ENCODE measurements around the gene KRTAP1-1. TPM values are rescaled to one million over a fixed set of nuclear protein-coding genes. Genes with fewer than 3 reads are reported as not detected.
"Not testable (repeated sequence)": the region's sequence is repeated elsewhere in the genome, so short reads cannot be mapped to it uniquely, and the experiment has no call there.

Gene KRTAP1-1
- polyA plus RNA-seq, 1 donor from 2014 or later, result not detected

DNA sequence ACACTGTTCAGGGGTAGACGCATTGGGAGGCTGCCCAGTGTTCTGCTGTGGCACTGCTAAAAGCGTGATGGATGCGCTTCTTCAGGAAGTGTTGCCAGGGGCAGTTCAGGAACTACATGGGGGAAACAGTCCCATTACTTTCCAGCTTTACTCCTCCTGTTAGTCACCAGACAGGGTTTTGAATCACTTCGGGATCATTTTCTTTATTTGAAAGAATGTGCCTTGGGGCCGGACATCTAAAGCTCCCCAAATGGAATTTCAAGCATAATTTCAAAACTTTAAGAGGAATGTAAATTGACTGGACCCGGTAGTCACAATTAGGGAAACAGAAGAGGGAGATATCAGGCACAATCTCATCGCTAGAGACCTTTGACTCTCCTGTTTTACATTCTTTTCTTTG, 7.2 kb upstream of the KRTAP1-1 start:
- Histone ChIP-seq H3F3A (ENCODE audit: insufficient read depth, low read length, poor library complexity, severe bottlenecking) (no peaks in the 10 kb centered on the region), H3K4me2 (ENCODE audit: low read length) (no peak overlapping the region), H3K9ac (ENCODE audit: low read length) (no peak overlapping the region), H3K27me3 (ENCODE audit: insufficient read depth, low read depth, low read length) (no peaks in the 10 kb centered on the region), H4K20me1 (ENCODE audit: insufficient read depth) (no peaks in the 10 kb centered on the region), H3K79me2 (replicated peaks; ENCODE audit: insufficient read depth, low read length) (no peaks in the 10 kb centered on the region), H3K4me3 (ENCODE audit: low read length) (no peak overlapping the region), H3K36me3 (ENCODE audit: insufficient read depth, low read length) (no peaks in the 10 kb centered on the region), H3K27ac (ENCODE audit: low read length) (no peak overlapping the region), H3K9me3 (ENCODE audit: low read length) (no peaks in the 10 kb centered on the region), H3K9me2 (ENCODE audit: insufficient read depth, low read length) (no peaks in the 10 kb centered on the region), H2AFZ (ENCODE audit: low read depth, low read length) (no peak overlapping the region)
- TF ChIP-seq, protein P1, sequence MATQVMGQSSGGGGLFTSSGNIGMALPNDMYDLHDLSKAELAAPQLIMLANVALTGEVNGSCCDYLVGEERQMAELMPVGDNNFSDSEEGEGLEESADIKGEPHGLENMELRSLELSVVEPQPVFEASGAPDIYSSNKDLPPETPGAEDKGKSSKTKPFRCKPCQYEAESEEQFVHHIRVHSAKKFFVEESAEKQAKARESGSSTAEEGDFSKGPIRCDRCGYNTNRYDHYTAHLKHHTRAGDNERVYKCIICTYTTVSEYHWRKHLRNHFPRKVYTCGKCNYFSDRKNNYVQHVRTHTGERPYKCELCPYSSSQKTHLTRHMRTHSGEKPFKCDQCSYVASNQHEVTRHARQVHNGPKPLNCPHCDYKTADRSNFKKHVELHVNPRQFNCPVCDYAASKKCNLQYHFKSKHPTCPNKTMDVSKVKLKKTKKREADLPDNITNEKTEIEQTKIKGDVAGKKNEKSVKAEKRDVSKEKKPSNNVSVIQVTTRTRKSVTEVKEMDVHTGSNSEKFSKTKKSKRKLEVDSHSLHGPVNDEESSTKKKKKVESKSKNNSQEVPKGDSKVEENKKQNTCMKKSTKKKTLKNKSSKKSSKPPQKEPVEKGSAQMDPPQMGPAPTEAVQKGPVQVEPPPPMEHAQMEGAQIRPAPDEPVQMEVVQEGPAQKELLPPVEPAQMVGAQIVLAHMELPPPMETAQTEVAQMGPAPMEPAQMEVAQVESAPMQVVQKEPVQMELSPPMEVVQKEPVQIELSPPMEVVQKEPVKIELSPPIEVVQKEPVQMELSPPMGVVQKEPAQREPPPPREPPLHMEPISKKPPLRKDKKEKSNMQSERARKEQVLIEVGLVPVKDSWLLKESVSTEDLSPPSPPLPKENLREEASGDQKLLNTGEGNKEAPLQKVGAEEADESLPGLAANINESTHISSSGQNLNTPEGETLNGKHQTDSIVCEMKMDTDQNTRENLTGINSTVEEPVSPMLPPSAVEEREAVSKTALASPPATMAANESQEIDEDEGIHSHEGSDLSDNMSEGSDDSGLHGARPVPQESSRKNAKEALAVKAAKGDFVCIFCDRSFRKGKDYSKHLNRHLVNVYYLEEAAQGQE (IDR thresholded peaks at IDR 0.05; ENCODE audit: borderline replicate concordance), result no peak
- TF ChIP-seq POLR2AphosphoS5 (IDR thresholded peaks at IDR 0.05), result no peak
- no peak for TF ChIP-seq SMC3 (conservative IDR thresholded peaks at IDR 0.05; ENCODE audit: poor library complexity)
- TF ChIP-seq EP300 (conservative IDR thresholded peaks at IDR 0.05; ENCODE audit: poor library complexity, severe bottlenecking), result no peak
- TF ChIP-seq RAD21 (conservative IDR thresholded peaks at IDR 0.05), result no peak
- TF ChIP-seq TAF1 (IDR thresholded peaks at IDR 0.05; ENCODE audit: low read depth), result no peak
- no peak for TF ChIP-seq MXI1 (conservative IDR thresholded peaks at IDR 0.05; ENCODE audit: poor library complexity, severe bottlenecking)
- TF ChIP-seq, protein P2, sequence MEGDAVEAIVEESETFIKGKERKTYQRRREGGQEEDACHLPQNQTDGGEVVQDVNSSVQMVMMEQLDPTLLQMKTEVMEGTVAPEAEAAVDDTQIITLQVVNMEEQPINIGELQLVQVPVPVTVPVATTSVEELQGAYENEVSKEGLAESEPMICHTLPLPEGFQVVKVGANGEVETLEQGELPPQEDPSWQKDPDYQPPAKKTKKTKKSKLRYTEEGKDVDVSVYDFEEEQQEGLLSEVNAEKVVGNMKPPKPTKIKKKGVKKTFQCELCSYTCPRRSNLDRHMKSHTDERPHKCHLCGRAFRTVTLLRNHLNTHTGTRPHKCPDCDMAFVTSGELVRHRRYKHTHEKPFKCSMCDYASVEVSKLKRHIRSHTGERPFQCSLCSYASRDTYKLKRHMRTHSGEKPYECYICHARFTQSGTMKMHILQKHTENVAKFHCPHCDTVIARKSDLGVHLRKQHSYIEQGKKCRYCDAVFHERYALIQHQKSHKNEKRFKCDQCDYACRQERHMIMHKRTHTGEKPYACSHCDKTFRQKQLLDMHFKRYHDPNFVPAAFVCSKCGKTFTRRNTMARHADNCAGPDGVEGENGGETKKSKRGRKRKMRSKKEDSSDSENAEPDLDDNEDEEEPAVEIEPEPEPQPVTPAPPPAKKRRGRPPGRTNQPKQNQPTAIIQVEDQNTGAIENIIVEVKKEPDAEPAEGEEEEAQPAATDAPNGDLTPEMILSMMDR (IDR thresholded peaks at IDR 0.05; ENCODE audit: poor library complexity, severe bottlenecking), result no peak
- no peak for TF ChIP-seq EZH2 (IDR thresholded peaks at IDR 0.05; ENCODE audit: borderline replicate concordance, insufficient read depth, low read length, poor library complexity, severe bottlenecking)

DNA sequence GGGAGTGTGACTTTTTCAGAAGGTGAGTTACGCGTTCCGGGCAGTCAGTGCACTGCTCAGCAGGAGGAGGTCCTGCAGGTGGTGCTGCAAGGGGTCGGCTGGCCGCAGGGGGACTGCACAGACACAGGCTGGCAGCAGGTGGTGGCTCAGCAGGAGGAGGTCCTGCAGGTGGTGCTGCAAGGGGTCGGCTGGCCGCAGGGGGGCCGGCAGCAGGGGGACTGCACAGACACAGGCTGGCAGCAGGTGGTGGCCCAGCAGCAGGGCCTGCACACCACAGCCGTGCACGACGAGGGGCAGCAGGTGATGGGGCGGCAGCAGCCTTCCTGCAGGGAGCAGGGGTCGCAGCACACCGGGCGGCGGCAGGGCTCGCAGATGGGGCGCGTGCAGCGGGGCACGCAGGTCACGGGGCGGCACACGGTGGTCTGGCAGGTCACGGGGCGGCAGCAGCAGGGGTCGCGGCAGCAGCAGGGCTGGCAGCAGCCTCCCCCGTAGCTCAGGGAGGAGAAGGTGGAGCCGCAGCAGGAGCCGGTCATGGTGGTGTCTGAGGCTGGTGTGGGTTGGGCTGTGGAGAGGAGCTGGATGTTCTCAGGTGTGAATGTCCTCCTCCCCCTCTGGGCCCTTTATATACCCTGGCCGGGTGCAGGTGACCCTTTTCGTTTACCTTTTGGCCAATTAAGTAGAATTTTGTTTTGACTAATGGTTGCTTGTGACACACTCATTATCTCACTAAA, 5.7 kb upstream of the KRTAP1-1 start, which contains the start of gene KRTAP2-1:
Gene KRTAP2-1 (minus strand): TSS at position 582 of the 731 bp plus-strand sequence. CDS start 49 bp downstream, at position 533.
- not testable (repeated sequence) for H3K27me3 ChIP-seq (ENCODE audit: insufficient read depth, low read depth, low read length); H4K20me1 ChIP-seq (ENCODE audit: insufficient read depth); H3K9me3 ChIP-seq (ENCODE audit: low read length); H3K79me2 ChIP-seq (replicated peaks; ENCODE audit: insufficient read depth, low read length); H3F3A ChIP-seq (ENCODE audit: insufficient read depth, low read length, poor library complexity, severe bottlenecking); H3K27ac ChIP-seq (ENCODE audit: low read length); H3K9me2 ChIP-seq (ENCODE audit: insufficient read depth, low read length); H3K9ac ChIP-seq (ENCODE audit: low read length); H3K4me2 ChIP-seq (ENCODE audit: low read length); H3K36me3 ChIP-seq (ENCODE audit: insufficient read depth, low read length); H3K4me3 ChIP-seq (ENCODE audit: low read length); H2AFZ ChIP-seq (ENCODE audit: low read depth, low read length)
